HFF-Myc (cell line): Measurements from ENCODE around the gene SCG5.

ENCODE experiments used
- DNase-seq: peaks from one replicate; pipeline ENCODE4 v3.0.0-alpha.2; 2011; ENCODE audit warnings: low read depth; ENCODE audit errors: extremely low read depth
- H3K4me3 ChIP-seq: replicated peaks from 2 replicates; pipeline ENCODE4 v1.5.1; 2011; ENCODE audit warnings: low read depth, mild to moderate bottlenecking, control low read depth, low read length
- TF ChIP-seq, protein P1 (sequence below): IDR thresholded peaks from 2 replicates; pipeline ENCODE4 v1.5.1; 2012; ENCODE audit warnings: mild to moderate bottlenecking, low read depth, low read length, control low read depth; ENCODE audit errors: missing control alignments

The SCG5 gene

GRCh38 chr15:32735989-32736700 is 94.6 kb downstream of the SCG5 start:
- TF ChIP-seq, protein P1, sequence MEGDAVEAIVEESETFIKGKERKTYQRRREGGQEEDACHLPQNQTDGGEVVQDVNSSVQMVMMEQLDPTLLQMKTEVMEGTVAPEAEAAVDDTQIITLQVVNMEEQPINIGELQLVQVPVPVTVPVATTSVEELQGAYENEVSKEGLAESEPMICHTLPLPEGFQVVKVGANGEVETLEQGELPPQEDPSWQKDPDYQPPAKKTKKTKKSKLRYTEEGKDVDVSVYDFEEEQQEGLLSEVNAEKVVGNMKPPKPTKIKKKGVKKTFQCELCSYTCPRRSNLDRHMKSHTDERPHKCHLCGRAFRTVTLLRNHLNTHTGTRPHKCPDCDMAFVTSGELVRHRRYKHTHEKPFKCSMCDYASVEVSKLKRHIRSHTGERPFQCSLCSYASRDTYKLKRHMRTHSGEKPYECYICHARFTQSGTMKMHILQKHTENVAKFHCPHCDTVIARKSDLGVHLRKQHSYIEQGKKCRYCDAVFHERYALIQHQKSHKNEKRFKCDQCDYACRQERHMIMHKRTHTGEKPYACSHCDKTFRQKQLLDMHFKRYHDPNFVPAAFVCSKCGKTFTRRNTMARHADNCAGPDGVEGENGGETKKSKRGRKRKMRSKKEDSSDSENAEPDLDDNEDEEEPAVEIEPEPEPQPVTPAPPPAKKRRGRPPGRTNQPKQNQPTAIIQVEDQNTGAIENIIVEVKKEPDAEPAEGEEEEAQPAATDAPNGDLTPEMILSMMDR, result no peak
- DNase-seq, result no peak
- no peak overlapping the region for H3K4me3 ChIP-seq

- TF ChIP-seq, protein P1, result no peak
- no peak overlapping the region for H3K4me3 ChIP-seq
- no peak for DNase-seq
These were observed 95.2 kb downstream of the SCG5 start for GRCh38 chr15:32736701-32737061.

DNA sequence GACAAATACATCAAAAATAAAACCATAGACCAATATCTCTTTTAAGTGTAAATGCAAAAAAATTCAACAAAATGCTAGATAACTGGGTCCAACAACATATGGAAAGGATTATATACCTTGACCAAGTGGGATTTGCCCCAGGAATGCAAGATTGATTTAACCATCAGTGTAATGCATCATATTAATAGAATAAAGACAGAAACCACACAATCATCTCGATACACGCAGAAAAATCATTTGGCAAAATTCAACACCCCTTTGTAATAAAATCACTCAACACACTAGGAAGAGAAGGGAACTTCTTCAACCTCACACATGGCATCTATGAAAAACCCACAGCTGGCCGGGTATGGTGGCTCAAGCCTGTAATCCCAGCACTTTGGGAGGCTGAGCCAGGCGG is 95.8 kb downstream of the SCG5 start:
- no peak for DNase-seq
- TF ChIP-seq, protein P1, result no peak
- no peak overlapping the region for H3K4me3 ChIP-seq

- DNase-seq, result no peak
- TF ChIP-seq, protein P1, result no peak
These were observed 97.2 kb downstream of the SCG5 start for GRCh38 chr15:32738666-32739065.

DNA sequence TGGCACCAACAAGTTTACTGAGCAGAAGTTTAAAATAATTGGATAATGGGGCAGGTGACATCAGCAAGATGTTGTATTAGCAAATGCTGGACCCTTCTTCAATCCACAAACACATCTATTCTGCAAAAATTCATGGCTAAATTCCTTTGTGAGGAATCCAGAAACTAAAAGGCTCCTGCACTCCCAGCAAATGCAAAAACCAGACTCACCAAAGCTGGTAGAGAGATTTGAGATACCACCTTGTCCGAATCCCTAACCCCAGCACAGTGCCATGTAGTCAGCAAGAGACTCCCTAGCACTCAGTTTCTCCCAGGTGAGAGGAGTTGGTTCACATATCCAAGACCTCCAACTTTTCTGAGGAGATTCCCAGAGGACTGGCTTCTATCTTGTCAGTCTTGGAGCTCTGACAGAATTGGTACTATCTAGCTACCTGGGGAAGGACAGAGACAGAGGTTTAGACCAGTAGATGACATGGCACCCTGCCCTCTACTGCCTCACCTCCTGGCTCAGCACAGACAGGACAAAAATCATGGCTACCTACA is 98.1 kb downstream of the SCG5 start:
- DNase-seq, result no peak
- TF ChIP-seq, protein P1, result no peak
- H3K4me3 ChIP-seq, result no peak overlapping the region

More at GRCh38 chr15:32738666-32739065, 97.2 kb downstream of the SCG5 start:
- H3K4me3 ChIP-seq, result no peak overlapping the region

DNA sequence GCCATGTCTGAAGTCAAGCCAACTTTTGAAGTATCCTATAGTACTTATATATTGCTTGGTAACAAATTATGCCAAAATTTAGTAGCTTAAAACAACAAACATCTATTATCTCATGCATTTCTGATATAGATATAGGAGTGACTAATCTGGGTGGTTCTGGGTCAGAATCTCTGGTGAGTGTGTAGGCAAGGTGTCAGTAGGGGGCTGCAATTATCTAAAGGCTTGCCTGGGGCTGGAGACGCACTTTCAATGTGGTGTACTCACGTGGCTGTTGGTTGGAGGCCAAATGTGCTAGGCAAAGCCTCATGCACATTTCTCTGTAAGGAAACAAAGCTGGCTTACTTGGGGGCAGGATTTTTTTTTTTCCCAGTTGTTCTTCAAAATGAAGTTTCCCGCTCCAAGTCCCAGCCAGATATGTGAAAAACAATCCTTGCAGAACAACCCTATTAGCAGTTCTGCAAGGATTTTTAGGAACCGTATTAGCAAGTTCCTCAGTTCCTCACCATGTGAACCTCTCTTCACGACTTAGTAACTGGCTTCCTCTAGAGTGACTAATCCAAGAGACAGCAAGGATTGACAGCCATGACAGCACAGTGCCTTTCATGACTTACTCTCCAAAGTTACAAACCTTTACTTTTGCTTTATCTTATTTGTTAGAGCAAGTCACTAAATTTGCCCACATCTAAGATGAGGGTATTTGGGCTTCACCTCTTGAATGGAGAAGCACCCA is 102.1 kb downstream of the SCG5 start:
- TF ChIP-seq, protein P1, result no peak
- DNase-seq, result no peak
- no peak overlapping the region for H3K4me3 ChIP-seq
